Endometrium (tissue), 2 donors: ENCODE results near the gene ARHGAP35.
"Not testable (repeated sequence)": the region's sequence is repeated elsewhere in the genome, so short reads cannot be mapped to it uniquely, and the experiment has no call there.

Experiments
- FAIRE-seq: peaks from 2 replicates; lab custom pipeline; 2012; peaks lifted over from hg19 to GRCh38; lab: Jason Lieb, UNC
- donor health status: control.
- donor health status: control.

ARHGAP35 gene

DNA sequence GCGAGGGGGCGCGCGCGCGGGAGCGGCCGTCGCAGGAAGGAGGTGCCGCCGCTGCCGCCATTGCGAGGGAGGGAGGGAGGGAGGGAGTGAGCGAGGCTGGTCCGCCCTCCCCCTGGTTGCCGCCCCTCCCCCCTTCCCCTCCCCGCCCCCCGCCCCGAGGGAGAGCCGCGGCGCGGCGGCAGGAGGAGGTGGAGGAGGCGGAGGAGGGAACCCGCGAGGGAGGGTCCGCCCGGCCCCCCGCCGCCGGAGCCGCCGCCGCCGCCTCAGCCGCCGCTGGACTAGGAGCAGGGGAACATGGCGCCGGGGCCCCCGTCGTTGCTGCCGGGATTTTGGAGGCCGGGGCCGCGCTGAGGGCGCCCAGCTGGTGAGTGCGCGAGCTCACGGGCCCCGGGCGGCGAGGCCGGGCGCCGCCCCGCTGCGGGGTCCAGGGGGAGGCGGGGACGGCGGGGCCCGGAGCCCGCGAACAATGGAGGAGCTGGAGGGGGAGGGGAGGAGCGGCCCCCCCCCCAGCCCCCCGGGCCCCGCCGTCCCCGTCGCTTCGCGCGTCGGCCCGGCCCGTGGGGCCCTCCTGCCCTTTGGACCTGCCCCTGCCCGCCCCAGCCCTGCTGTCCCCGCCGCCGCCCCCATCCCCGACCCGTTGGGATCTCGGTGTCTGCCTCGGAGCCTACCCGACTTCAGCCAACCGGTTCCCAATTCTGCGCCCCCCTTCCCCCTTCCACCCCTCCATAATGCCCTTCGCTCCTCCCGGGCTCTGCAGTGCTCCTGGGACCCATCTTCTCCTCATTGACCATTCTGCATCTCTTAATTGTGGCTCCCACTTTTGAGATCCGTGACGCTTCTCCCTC, at the start of gene ARHGAP35:
Gene ARHGAP35 (plus strand): TSS at position 152 of the 845 bp plus-strand sequence. CDS start 57,679 bp downstream, outside the sequence.
- FAIRE-seq, result no peak

DNA sequence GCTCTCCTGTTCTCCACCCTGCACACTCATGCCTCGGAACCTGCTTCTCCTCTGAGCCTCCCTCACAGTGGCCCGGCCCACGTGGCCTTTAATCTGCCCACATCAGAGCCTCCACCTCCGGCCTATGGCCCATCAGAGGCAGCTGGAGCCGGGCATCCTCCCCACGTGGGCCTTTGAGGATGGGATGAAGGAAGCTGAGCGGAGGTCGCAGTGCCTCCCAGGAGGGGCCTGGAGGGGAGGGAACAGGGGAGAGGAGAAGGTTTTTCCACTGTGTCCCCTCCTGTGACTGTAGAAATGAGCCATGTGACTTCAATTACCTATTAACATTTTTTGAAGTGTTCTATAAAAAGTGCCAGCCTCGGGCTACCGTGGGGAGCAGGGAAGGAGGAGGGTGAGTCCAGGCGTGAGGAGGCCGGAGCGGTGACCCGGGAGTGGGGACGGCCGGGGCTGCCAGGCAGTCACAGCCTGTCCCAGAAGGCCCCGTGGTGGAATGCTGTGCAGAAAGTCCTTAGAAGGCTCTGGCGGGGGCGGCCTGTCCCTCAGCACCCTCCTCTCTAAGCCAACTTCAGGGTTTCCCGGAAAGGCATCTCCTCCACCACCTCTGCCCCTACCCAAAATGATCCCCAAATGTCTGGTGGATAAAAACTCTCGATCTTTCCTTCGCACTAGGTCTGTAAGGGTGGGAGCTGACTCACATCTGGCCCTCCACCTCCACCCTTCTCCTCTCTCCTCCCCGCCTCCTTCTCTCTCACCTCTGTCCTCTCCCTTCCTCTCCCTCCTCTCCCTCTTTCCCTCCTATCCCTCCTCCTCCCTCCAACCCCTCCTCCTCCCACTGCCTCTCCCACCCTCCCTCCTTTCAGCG, 47.6 kb upstream of the ARHGAP35 start:
- FAIRE-seq, result no peak

DNA sequence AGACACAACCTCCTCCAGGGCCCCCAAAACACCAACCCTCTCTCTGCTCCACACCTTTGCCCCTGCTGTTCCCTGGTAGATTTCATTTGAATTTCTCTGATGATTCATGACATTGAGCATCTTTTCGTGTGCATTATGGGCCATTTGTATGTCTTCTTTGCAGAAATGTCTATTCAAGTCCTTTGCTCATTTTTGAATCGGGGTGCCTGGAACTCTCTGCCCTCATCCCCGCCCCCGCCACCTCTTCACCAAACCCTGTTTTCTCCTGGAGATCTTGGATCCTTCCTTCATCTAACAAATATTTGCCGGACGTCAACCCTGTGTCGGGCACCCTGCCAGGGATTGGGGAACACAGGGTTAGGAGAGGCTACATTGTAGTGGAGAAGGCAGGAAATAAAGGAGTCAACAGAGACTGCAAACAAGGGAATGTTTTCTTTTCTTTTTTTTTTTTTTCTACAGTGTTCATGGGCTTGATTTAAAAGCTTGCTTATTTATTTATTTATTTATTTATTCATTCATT, 46.9 kb upstream of the ARHGAP35 start:
- FAIRE-seq, result peak; percentile 82

DNA sequence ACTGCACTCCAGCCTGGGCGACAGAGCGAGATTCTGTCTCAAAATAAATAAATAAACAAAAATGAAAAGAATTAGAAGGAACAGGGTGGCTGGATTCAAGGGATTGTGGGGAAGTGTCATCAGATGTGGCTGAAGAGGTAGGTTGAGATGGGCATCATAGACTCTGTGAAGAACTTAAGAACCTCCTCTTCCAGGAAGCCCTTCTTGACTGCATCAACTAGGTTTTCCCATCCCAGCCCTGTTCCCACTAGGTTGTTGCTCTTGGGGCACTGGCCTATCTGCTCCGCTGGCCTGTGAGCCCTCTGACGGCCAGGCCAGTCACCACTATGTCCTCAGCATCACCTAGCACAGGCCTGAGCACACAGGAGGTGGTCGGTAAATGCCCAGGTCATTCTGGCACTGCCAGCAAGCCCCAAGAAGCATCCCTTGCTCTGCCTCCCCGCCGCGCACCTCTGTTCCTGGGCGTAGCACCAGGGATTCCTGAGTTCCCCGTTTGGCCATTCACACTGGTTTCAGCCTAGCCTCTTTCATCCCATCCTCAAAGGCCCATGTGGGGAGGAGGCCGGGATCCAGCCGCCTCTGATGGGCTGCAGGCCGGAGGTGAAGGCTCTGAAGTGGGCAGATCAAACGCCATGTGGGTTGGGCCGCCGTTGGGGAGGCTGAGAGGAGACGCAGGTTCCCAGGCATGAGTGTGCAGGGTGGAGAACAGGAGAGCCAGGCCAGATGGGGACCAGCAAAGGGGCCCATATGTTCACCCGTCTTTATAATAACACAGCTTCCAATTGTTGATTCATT, 44.8 kb upstream of the ARHGAP35 start:
- FAIRE-seq, result no peak

DNA sequence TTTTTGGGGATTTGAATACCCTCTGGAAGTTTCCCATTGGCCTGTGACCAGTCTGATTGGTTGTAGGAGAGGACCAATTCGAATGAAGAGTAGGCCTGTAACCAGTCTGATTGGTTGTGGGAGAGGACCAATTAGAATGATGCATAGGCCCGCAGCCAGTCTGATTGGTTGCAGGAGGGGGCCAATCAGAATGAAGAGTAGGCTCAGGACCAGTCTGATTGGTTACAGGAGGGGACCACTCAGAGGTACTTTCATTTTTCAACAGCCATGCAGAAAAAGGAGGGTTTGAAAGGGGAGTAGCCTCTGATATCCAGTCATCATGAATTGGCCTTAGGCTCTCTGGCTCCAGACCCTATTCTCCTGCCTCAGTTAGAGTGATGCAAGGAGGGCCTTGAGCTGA, 42.0 kb upstream of the ARHGAP35 start:
- no peak for FAIRE-seq

DNA sequence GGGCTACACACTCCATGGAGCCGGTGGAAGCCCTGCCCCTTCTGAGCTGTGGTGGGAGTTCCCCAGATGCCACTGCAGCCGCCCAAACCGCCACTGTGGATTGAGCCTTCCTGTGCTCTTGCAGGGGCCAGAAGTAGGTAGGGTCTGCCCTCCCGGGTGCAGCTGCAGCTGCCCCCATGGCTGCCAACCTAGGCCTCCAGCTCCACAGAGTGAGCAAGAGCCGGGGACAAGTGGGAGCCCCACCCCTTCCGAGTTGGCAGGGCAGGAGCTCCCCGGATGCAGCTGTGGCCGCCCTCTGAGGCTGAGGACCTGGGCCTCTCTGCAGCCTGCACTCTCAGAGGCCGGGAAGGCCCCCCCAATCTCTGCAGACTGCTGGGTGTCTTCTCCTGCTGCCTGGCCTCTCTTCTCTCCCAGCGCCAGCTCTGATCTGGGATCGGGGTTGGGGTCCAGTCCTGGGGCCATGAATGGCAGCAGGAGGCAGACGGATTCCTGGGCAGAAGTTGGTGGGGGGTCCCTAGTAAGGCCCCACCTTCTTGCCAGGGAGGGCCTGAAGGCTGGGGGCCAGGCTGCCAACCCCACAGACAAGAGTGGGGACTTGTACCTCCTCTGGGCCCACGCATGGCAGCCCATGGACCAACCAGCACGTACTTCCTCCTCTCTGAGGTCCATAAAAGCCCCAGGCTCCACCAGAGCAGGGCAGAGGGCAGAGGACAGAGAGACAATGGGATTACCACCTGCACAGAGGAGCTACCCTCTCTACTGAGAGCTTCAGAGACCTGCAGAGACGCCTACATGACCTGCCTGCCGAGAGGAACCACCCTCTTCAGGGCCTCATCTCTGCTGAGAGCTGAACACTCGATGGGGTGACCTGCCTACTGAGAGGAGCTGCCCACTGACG, 39.0 kb upstream of the ARHGAP35 start:
- no peak for FAIRE-seq

DNA sequence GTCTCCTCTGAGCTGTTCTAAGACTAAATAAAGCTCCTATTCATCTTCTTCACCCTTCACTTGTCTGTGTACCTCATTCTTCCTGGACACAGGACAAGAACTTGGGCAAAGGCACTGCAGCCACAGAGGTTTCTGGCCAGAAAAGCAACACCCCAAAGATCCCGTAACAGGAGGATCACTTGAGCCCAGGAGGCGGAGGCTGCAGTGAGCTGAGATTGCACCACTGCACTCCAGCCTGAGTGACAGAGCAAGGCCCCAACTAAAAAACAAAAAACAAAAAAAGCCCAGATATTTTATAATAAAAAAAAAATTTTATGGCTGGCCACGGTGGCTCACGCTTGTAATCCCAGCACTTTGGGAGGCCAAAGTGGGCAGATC, 38.4 kb upstream of the ARHGAP35 start:
- FAIRE-seq, result not testable (repeated sequence)

DNA sequence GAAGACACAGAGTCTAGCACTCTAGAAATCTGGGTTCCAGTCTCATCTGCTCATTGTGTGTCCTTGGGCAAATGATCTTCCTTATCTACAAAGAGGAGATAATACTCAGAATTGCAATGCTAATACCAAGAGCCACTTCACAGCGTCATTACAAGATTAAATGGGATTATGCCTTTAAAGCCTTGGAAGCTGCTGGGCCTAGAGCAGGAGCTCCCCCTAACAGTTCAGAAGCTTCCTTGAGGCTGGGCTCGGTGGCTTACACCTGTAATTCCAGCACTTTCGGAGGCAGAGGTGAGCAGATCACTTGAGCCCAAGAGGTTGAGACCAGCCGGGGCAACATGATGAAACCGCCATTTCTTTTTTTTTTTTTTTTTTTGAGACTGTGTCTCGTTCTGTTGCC, 37.7 kb upstream of the ARHGAP35 start:
- FAIRE-seq, result no peak

DNA sequence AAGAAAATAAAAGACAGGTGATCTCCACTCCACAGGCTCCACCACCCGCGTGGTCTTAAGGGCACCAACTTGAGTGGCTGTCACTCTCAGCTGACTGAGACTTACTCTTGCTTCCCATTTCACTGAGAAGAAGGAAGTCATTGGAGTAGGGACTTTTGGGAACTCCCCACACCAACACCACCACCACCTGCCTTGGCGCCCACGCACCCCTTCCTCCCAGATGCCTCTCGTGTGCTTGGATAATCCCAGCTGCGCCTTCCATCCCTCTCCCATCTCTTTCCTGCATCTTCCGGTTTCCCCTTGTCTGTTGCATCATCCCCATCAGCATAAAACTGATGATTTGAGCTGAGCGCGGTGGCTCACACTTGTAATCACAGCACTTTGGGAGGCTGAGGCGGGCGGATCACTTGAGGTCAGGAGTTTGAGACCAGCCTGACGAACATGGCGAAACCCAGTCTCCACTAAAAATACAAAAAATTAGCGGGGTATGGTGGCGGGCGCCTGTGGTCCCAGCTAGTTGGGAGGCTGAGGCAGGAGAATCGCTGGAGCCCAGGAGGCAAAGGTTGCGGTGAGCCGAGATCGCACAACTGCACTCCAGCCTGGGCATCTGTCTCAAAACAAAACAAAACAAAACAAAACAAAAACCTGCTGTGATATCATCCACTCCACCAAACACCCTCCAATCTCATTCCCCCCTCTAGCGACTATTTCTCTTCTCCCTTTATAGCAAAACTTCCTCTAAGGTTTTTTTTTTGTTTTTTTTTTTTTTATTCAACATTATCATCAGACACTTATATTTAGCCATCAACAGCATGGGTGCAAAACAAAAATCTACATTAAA, 35.7 kb upstream of the ARHGAP35 start:
- no peak for FAIRE-seq

DNA sequence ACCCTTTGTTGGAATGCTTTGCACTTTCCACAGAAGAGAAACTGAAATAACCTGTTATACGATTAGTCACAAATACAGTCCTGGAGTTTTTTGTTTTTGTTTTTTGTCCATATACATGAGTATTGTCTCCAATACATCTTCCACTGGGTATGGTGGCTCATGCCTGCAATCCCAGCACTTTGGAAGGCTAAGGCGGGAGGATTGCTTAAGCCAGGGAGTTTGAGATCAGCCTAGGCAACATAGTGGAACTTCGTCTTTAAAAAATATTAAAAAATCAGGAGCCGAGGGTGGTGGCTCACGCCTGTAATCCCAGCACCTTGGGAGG, 35.1 kb upstream of the ARHGAP35 start:
- no peak for FAIRE-seq

DNA sequence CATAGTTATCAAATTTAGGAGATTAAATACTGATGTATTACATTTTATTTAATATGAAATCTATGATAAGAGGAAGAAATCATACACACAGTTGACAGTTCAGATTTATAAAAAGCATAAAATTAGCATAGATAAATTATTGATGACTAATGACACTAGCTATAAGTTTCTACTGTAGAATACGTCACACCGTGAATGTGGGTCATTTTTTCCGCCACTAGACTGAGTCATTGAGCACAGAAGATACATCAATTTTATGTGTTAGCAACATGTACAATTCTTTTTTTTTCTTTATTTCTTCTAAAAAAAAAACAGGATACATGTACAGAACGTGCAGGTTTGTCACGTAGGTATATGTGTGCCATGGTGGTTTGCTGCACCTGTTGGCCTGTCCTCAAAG, 32.3 kb upstream of the ARHGAP35 start:
- FAIRE-seq, result no peak

DNA sequence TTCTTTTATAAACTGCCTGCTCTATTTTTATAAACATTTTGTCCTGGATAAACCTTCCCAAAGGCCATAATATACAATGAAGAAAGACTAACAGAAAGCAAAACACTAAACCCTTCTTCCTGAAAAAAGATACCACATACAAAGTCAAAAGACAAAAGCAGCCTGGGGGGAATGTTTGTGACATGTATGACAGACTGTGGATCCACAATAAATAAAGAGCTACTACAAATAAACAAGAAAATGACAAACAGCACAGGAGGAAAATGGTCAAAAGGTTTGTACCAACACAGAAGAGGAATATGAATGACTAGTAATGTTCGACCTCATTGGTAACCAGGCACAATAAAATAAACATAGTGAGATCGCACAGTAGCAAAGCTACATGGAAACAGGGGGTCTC, 29.9 kb upstream of the ARHGAP35 start:
- FAIRE-seq, result no peak

DNA sequence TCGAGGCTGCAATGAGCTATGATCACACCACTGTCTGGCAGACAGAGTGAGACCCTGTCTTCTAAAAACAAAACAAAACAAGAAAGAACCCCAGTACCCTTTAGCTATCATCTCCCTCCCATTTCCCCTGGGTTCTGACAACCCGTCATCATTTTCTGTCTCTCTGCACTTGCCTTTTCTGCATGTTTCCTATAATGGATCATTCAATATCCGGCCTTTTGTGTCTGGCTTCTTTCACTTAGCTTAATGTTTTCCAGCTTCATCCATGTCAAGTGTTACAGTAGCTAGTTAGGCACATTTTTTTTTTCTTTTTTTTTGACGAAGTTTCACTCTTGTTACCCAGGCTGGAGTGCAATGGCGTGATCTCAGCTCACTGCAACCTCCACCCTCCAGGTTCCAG, 26.7 kb upstream of the ARHGAP35 start:
- FAIRE-seq, result no peak

DNA sequence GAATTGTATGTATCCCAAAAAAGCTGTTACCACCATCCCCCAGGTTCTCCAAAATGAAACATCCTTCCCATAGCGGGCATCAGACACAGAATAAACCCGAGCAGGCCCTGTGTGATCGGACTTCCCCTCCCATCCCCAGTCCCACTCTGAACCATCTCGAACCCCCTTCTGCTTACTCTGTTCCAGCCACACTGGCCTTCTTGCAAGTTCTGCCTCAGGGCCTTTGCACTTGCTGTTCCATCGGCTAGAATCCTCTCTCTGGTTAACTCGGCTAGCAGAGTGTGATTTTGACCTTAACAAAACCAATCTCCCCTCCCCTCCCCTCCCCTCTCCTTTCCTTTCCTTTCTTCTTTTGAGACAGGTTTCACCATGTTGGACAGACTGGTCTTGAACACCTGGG, 25.8 kb upstream of the ARHGAP35 start:
- no peak for FAIRE-seq

DNA sequence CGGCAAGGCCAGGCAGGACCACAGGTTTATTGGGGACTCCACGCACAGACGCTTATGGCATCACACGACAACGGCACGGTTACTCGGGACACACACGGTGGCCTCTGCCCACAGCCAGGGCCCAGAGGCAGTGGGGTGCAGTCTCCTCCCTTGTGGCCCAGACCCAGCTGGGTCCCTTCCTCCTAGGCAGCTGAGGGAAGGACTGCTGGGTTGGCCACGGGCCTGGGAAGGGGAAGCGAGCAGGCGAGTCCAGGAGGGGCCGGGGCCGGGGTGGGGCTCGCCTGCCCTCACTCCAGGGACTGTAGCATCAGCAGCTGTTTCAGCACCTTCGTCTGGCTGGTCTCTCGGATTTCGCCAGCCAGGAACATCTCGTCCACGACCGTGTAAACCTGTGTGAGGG, 22.6 kb upstream of the ARHGAP35 start:
- FAIRE-seq, result no peak

DNA sequence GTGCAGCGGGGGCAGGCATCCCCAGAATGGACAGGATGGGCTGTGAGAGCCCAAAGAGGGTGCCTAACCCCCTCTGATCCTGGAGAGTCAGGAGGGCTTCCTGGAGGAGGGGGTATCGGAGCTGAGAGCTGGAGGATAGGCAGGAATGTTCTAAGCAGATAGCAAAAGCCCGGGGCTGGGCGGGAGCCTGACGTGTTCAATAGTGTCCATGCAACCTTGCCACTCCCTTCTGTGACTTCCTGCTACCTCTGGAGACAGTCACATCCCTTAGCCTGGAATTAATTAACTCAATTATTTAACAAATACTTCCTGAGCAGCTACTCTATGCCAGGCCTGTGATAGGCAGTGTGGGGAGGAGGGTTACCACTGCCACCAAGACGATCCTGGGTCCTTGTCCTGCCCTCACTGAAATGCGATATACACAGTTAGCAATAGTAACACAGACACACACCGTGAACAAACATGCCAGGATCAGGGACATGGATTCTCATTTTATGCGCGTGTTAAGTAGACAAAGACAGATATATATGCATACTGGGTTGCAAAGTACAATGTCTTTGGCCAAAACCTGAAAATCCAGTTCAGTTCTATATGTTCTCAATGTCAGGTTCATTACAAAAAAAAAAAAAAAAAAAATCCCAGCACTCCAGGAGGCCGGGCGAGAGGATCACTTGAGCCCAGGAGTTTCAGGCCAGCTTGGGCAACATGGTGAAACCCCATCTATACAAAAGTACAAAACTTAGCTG, 20.9 kb upstream of the ARHGAP35 start:
- FAIRE-seq, result no peak

DNA sequence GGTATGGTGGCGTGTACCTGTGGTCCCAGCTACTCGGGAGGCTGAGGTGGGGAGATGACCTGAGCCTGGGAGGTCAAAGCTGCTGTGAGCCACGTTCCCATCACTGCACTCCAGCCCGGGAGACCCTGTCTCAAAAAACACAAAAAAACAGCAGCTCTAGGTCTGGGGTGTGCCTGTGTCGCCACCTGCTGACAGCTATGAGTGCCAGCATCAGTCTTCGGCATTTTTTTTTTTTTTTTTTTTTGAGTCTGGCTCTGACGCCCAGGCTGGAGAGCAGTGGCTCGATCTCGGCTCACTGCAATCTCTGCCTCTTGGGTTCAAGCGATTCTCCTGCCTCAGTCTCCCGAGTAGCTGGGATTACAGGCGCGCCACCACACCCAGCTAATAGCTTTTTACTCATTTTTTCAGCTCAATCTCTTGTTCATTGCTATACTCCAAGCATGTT, 20.3 kb upstream of the ARHGAP35 start:
- no peak for FAIRE-seq

DNA sequence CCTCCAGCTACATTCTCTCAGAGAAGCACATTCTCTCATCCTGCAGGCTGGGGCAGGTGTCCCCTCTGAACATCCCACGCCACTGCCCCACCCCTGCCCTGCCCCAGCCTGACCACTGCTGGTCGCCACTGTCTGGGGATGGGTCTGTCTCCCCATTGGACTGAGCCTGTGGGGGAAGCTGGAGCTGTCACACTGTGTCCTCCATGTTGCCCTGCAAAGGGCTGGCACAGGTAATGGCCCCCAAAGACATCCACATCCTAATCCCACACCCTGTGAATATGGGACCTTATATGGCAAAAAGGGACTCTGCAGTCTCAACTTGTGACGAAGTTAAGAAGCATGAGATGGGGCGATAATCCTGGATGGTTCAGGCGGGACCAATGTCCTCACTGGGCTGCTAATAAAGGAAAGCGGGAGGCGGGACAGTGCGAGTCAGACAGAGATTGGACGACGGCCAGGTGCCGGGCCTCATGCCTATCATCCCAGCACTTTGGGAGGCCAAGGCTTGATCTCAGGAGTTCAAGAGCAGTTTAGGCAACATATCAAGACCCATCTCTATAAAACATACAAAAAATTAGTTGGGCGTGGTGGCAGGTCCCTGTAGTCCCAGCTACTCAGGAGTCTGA, 19.2 kb upstream of the ARHGAP35 start:
- FAIRE-seq, result no peak

DNA sequence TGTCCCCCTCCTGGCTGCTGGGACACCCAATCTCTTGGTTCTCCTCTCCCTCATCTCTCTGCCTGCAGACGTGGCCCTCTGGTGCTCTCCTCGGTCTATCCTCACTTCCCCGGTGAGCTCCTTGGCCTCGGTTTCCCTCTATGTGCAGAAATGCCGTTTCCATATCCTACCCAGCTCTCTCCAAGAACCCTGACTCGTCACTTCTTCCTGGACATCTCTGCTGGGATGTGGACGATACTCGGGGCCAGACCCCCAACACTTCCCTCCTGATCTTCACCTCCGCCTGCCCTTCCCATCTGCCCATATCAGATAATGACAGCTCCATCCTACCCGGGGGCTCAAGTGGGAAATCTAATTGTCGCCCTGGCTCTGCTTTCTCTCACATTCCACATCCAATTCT, 18.0 kb upstream of the ARHGAP35 start:
- FAIRE-seq, result no peak
